ENCODE results near the gene TP53AIP1.

TP53AIP1 gene

GRCh38 chr11:128908391-128909246 is 34.1 kb downstream of the TP53AIP1 start:
- TF ChIP-seq CTCF (IDR thresholded peaks at IDR 0.05), result no peak
- Histone ChIP-seq H3K4me3 (peak overlapping the region; percentile 37), H3K27ac (peak overlapping the region in 1 of 2 donors; percentile 64)
- no peak for DNase-seq (ENCODE audit: low spot score)

- no peak for DNase-seq (ENCODE audit: low spot score)
- no peak for TF ChIP-seq CTCF (IDR thresholded peaks at IDR 0.05)
- no peak overlapping the region for H3K27ac ChIP-seq
These were observed 35.1 kb downstream of the TP53AIP1 start for GRCh38 chr11:128907585-128907984.

GRCh38 chr11:128906185-128907050 is 36.3 kb downstream of the TP53AIP1 start:
- Histone ChIP-seq H3K27ac (peak overlapping the region; percentile 43 to 81), H3K4me3 (peak overlapping the region; percentile 78)
- DNase-seq (ENCODE audit: low spot score), result no peak
- no peak for TF ChIP-seq CTCF (IDR thresholded peaks at IDR 0.05)

More at GRCh38 chr11:128907585-128907984, 35.1 kb downstream of the TP53AIP1 start:
- no peak overlapping the region for H3K4me3 ChIP-seq

GRCh38 chr11:128905345-128906184 is 37.1 kb downstream of the TP53AIP1 start:
- no peak for DNase-seq (ENCODE audit: low spot score)
- H3K4me3 ChIP-seq, result peak overlapping the region; percentile 78
- peak overlapping the region; percentile 43 to 81 for H3K27ac ChIP-seq
- no peak for TF ChIP-seq CTCF (IDR thresholded peaks at IDR 0.05)

GRCh38 chr11:128904656-128905344 is 37.9 kb downstream of the TP53AIP1 start:
- DNase-seq (ENCODE audit: low spot score), result no peak
- TF ChIP-seq CTCF (IDR thresholded peaks at IDR 0.05), result no peak

GRCh38 chr11:128904303-128904655 is 38.4 kb downstream of the TP53AIP1 start:
- no peak for TF ChIP-seq CTCF (IDR thresholded peaks at IDR 0.05)
- H3K4me3 ChIP-seq, result peak overlapping the region; percentile 78
- no peak for DNase-seq (ENCODE audit: low spot score)
- peak overlapping the region in 1 of 2 donors; percentile 81 for H3K27ac ChIP-seq

More at GRCh38 chr11:128904656-128905344, 37.9 kb downstream of the TP53AIP1 start:
- Histone ChIP-seq H3K27ac (peak overlapping the region; percentile 43 to 81), H3K4me3 (peak overlapping the region; percentile 78)
